K562 (cell line): Measurements from ENCODE around the gene VARS1. TPM values are rescaled to one million over a fixed set of nuclear protein-coding genes. Genes with fewer than 3 reads are reported as not detected.

ENCODE experiments used
- ARID3B ChIP-seq: fragments of 250-450 bp; sonication (Bioruptor Pico); IDR thresholded peaks from 2 replicates; pipeline ENCODE4 v1.4.0; 2020; ENCODE audit warnings: borderline replicate concordance
- CBX5 ChIP-seq: IDR thresholded peaks from 2 replicates; pipeline ENCODE4 v1.6.1; 2014; ENCODE audit warnings: low read depth, borderline replicate concordance
- CEBPZ ChIP-seq: fragments of 150-350 bp; IDR thresholded peaks from 2 replicates; pipeline ENCODE4 v1.6.1; 2014; ENCODE audit warnings: low read depth, mild to moderate bottlenecking, low read length, borderline replicate concordance
- CREB3L1 ChIP-seq: fragments of 450-650 bp; IDR thresholded peaks from 2 replicates; pipeline ENCODE4 v1.6.1; 2014; ENCODE audit warnings: low read depth, mild to moderate bottlenecking, moderate library complexity, borderline replicate concordance
- DPF2 ChIP-seq: fragments of 450-650 bp; IDR thresholded peaks from 2 replicates; pipeline ENCODE4 v1.6.1; 2016
- FOSL1 ChIP-seq: fragments of 200-800 bp; sonication (Bioruptor generic); conservative IDR thresholded peaks from 2 replicates; pipeline ENCODE4 v1.6.1; 2016; ENCODE audit warnings: missing genetic modification characterization, missing compliant biosample characterization
- JUND ChIP-seq, 2 experiments: IDR thresholded peaks; 2 replicates in 1 of 2; 3 replicates in 1 of 2; pipeline ENCODE4 v1.6.1; 2011; ENCODE audit warnings: borderline replicate concordance in 2 of 2, low read depth in 2 of 2, low read length in 2 of 2, improper control_type of control experiment in 1 of 2, missing biosample characterization in 1 of 2, missing genetic modification characterization in 1 of 2, missing genetic modification reagents in 1 of 2
- NELFE ChIP-seq: IDR thresholded peaks from 2 replicates; pipeline ENCODE4 v1.6.1; 2011; ENCODE audit warnings: mild to moderate bottlenecking; ENCODE audit not compliant: insufficient read depth, insufficient read length
- NEUROD1 ChIP-seq: fragments of 150-350 bp; IDR thresholded peaks from 2 replicates; pipeline ENCODE4 v1.6.1; 2014; ENCODE audit warnings: borderline replicate concordance, low read length, low read depth; ENCODE audit not compliant: partially characterized antibody
- RBM25 ChIP-seq: fragments of 200-400 bp; formaldehyde crosslinking; IDR thresholded peaks from 2 replicates; pipeline ENCODE4 v1.6.1; 2018; ENCODE audit warnings: low read length, low read depth, moderate library complexity; ENCODE audit not compliant: severe bottlenecking
- ZKSCAN1 ChIP-seq: fragments of 150-350 bp; IDR thresholded peaks from 2 replicates; pipeline ENCODE4 v1.6.1; 2016; ENCODE audit warnings: low read depth, low read length
- ZNF174 ChIP-seq: fragments of 250-450 bp; sonication (Bioruptor Pico); IDR thresholded peaks from 2 replicates; pipeline ENCODE4 v1.4.0; 2020; ENCODE audit warnings: mild to moderate bottlenecking
- ZNF347 ChIP-seq: fragments of 450-650 bp; formaldehyde crosslinking; IDR thresholded peaks from 2 replicates; pipeline ENCODE4 v1.4.0; 2020; ENCODE audit warnings: low read depth, mild to moderate bottlenecking, moderate library complexity
- ZNF79 ChIP-seq: fragments of 250-450 bp; sonication (Bioruptor Pico); IDR thresholded peaks from 2 replicates; pipeline ENCODE4 v1.4.0; 2020; ENCODE audit warnings: low read depth, mild to moderate bottlenecking, moderate library complexity
- ZNF830 ChIP-seq: fragments of 250-450 bp; sonication (Bioruptor Pico); IDR thresholded peaks from 2 replicates; pipeline ENCODE4 v1.5.0; 2021; ENCODE audit warnings: mild to moderate bottlenecking
- polyA plus RNA-seq, 8 experiments: library from polyadenylated mRNA; depleted of rRNA in 4 of 8; stranded (reverse) in 5 of 8; unstranded in 3 of 8; fragments of >200 nt; fragmentation: Nextera tagmentation in 2 of 8; fragmentation: Illumina TruSeq in 1 of 8; extraction: Ambion mirVana in 2 of 8; extraction: Trizol in 1 of 8; gene quantifications; 2 replicates each; pipeline versions ENCODE4 v1.2.1 to v1.2.3, GENCODE V29; 2011 to 2014; ENCODE audit warnings: inconsistent platforms in 1 of 8, missing spikeins in 1 of 8
- total RNA-seq, 7 experiments: library from RNA; depleted of rRNA in 6 of 7; stranded (reverse); fragments of >200 nt in 6 of 7; fragmentation: Illumina TruSeq in 2 of 7; extraction: Trizol in 2 of 7; gene quantifications; 2 replicates each; pipeline versions ENCODE4 v1.2.1 to v1.2.3, GENCODE V29; 2011 to 2021; ENCODE audit warnings: low replicate concordance in 1 of 7
- TF ChIP-seq, protein P1 (sequence below): fragments of 250-450 bp; sonication (Bioruptor Pico); IDR thresholded peaks from 2 replicates; pipeline ENCODE4 v1.5.0; 2021
- TF ChIP-seq, protein P2 (sequence below): fragments of 250-450 bp; sonication (Bioruptor Pico); IDR thresholded peaks from 2 replicates; pipeline ENCODE4 v1.5.0; 2020; ENCODE audit warnings: mild to moderate bottlenecking, borderline replicate concordance

The VARS1 gene
- total and polyA plus RNA-seq, 9 of the 15 experiments (the other 6 are each of a cell fraction or from before 2014, with no cell fraction given), result 2.9 to 488 (median 130) TPM

- TF ChIP-seq JUND (IDR thresholded peaks at IDR 0.05; ENCODE audit: borderline replicate concordance, low read depth, low read length) (peak; percentile 52), JUND (tag; IDR thresholded peaks at IDR 0.05; ENCODE audit: borderline replicate concordance, low read depth, low read length) (peak; percentile 34; the same call in 1 of the 3 replicates), NELFE (no peak), DPF2 (peak; percentile 43; the same call in 1 of the 2 replicates), ZKSCAN1 (peak; percentile 93), ZNF830 (CRISPR knock-in tag) (no peak), ZNF174 (CRISPR knock-in tag) (0 out of 2 replicates have a peak, but pooled peaks have one; percentile 74), NEUROD1 (no peak), RBM25 (no peak), CREB3L1 (no peak), CBX5 (no peak), FOSL1 (peak; percentile 84), ARID3B (no peak), CEBPZ (no peak), ZNF347 (CRISPR knock-in tag) (no peak), ZNF79 (CRISPR knock-in tag) (no peak)
- TF ChIP-seq, protein P1, sequence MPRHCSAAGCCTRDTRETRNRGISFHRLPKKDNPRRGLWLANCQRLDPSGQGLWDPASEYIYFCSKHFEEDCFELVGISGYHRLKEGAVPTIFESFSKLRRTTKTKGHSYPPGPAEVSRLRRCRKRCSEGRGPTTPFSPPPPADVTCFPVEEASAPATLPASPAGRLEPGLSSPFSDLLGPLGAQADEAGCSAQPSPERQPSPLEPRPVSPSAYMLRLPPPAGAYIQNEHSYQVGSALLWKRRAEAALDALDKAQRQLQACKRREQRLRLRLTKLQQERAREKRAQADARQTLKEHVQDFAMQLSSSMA (CRISPR knock-in tag), result no peak
- TF ChIP-seq, protein P2, sequence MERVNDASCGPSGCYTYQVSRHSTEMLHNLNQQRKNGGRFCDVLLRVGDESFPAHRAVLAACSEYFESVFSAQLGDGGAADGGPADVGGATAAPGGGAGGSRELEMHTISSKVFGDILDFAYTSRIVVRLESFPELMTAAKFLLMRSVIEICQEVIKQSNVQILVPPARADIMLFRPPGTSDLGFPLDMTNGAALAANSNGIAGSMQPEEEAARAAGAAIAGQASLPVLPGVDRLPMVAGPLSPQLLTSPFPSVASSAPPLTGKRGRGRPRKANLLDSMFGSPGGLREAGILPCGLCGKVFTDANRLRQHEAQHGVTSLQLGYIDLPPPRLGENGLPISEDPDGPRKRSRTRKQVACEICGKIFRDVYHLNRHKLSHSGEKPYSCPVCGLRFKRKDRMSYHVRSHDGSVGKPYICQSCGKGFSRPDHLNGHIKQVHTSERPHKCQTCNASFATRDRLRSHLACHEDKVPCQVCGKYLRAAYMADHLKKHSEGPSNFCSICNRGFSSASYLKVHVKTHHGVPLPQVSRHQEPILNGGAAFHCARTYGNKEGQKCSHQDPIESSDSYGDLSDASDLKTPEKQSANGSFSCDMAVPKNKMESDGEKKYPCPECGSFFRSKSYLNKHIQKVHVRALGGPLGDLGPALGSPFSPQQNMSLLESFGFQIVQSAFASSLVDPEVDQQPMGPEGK (CRISPR knock-in tag), result no peak
These were observed 45.0 kb downstream of the VARS1 start (continued) for GRCh38 chr6:31750411-31751022.
